Peyer's patch (tissue), 4 donors: Measurements from ENCODE around the gene TULP1. TPM values are rescaled to one million over a fixed set of nuclear protein-coding genes. Genes with fewer than 3 reads are reported as not detected.

Source experiments
- DNase-seq, 3 donors: peaks; one replicate each; pipeline ENCODE4 v3.0.0-alpha.2; 2017 to 2019
- H3K27ac ChIP-seq, 4 donors: fragments of 200-600 bp; sonication (generic); one replicate each; pipeline ENCODE4 v1.5.1; 2016 to 2019
- H3K27me3 ChIP-seq, 2 donors: fragments of 200-600 bp; sonication (generic); one replicate each; pipeline ENCODE4 v1.5.1; 2019
- H3K36me3 ChIP-seq, 3 donors: fragments of 200-600 bp; sonication (generic); one replicate each; pipeline ENCODE4 v1.5.1; 2016 to 2019
- H3K4me1 ChIP-seq, 4 donors: fragments of 200-600 bp; sonication (generic); one replicate each; pipeline ENCODE4 v1.5.1; 2016 to 2019
- H3K4me3 ChIP-seq, 4 donors: fragments of 200-600 bp; sonication (generic); 1 replicate in 3 of 4; 2 replicates in 1 of 4; pipeline ENCODE4 v1.5.1; 2016 to 2019; ENCODE audit warnings: mild to moderate bottlenecking in 1 of 4
- H3K9me3 ChIP-seq, 4 donors: fragments of 200-600 bp; sonication (generic); one replicate each; pipeline ENCODE4 v1.5.1; 2016 to 2019; ENCODE audit warnings: mild to moderate bottlenecking in 1 of 4
- POLR2A ChIP-seq, 2 donors: fragments of 450-650 bp; IDR thresholded peaks; one replicate each; pipeline ENCODE4 v1.5.1; 2017; ENCODE audit warnings: antibody characterized with exemption in 2 of 2, mild to moderate bottlenecking in 2 of 2, moderate library complexity in 2 of 2
- total RNA-seq, 4 donors: library from RNA; depleted of rRNA; stranded (reverse); fragments of >200 nt; gene quantifications; one replicate each; pipeline ENCODE4 v1.1.0, GENCODE V29; 2016
- TF ChIP-seq, protein P1 (sequence below), 6 experiments: fragments of 450-650 bp in 4 of 6; fragments of 200-600 bp in 2 of 6; sonication (generic) in 1 of 6; IDR thresholded peaks; one replicate each; pipeline ENCODE4 v1.5.1; 2017 to 2019; ENCODE audit warnings: antibody characterized with exemption in 6 of 6, mild to moderate bottlenecking in 3 of 6, moderate library complexity in 1 of 6

The TULP1 gene
- total RNA-seq, 4 donors from 2014 or later, result not detected

- Histone ChIP-seq H3K27me3 (no peaks in the 10 kb centered on the region), H3K4me3 (no peak overlapping the region), H3K36me3 (peaks cover 0 to 58% (median 0%) of the 10 kb centered on the region in 3 donors), H3K9me3 (no peaks in the 10 kb centered on the region), H3K27ac (peak overlapping the region in 2 of 4 donors; percentile 9 to 46), H3K4me1 (peaks cover 0 to 43% (median 3%) of the 10 kb centered on the region in 4 donors)
- TF ChIP-seq, protein P1, sequence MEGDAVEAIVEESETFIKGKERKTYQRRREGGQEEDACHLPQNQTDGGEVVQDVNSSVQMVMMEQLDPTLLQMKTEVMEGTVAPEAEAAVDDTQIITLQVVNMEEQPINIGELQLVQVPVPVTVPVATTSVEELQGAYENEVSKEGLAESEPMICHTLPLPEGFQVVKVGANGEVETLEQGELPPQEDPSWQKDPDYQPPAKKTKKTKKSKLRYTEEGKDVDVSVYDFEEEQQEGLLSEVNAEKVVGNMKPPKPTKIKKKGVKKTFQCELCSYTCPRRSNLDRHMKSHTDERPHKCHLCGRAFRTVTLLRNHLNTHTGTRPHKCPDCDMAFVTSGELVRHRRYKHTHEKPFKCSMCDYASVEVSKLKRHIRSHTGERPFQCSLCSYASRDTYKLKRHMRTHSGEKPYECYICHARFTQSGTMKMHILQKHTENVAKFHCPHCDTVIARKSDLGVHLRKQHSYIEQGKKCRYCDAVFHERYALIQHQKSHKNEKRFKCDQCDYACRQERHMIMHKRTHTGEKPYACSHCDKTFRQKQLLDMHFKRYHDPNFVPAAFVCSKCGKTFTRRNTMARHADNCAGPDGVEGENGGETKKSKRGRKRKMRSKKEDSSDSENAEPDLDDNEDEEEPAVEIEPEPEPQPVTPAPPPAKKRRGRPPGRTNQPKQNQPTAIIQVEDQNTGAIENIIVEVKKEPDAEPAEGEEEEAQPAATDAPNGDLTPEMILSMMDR (IDR thresholded peaks at IDR 0.05), result no peak
- no peak for TF ChIP-seq POLR2A (IDR thresholded peaks at IDR 0.05)
- DNase-seq, result no peak
Measured at GRCh38 chr6:35471836-35472345, 40.8 kb downstream of the TULP1 start.

GRCh38 chr6:35470663-35471120 lies 42.0 kb downstream of the TULP1 start:
- DNase-seq, result no peak
- Histone ChIP-seq H3K36me3 (peaks cover 0 to 49% (median 0%) of the 10 kb centered on the region in 3 donors), H3K4me1 (peaks cover 0 to 43% (median 3%) of the 10 kb centered on the region in 4 donors), H3K27me3 (no peaks in the 10 kb centered on the region), H3K4me3 (no peak overlapping the region), H3K9me3 (no peaks in the 10 kb centered on the region), H3K27ac (peak overlapping the region in 3 of 4 donors; percentile 46 to 94 (median 87))
- TF ChIP-seq POLR2A (IDR thresholded peaks at IDR 0.05), result no peak
- TF ChIP-seq, protein P1 (IDR thresholded peaks at IDR 0.05), result no peak

GRCh38 chr6:35469751-35470662 lies 42.7 kb downstream of the TULP1 start:
- H3K27me3 ChIP-seq, result no peaks in the 10 kb centered on the region
- peaks cover 0 to 43% (median 3%) of the 10 kb centered on the region in 4 donors for H3K4me1 ChIP-seq
- H3K4me3 ChIP-seq, result peak overlapping the region; percentile 55 to 86 (median 73)
- peaks cover 0 to 42% (median 0%) of the 10 kb centered on the region in 3 donors for H3K36me3 ChIP-seq
- no peaks in the 10 kb centered on the region for H3K9me3 ChIP-seq
- no peak for DNase-seq
- no peak for TF ChIP-seq POLR2A (IDR thresholded peaks at IDR 0.05)
- TF ChIP-seq, protein P1 (IDR thresholded peaks at IDR 0.05), result no peak
- H3K27ac ChIP-seq, result peak overlapping the region; percentile 80 to 94 (median 90)

DNA sequence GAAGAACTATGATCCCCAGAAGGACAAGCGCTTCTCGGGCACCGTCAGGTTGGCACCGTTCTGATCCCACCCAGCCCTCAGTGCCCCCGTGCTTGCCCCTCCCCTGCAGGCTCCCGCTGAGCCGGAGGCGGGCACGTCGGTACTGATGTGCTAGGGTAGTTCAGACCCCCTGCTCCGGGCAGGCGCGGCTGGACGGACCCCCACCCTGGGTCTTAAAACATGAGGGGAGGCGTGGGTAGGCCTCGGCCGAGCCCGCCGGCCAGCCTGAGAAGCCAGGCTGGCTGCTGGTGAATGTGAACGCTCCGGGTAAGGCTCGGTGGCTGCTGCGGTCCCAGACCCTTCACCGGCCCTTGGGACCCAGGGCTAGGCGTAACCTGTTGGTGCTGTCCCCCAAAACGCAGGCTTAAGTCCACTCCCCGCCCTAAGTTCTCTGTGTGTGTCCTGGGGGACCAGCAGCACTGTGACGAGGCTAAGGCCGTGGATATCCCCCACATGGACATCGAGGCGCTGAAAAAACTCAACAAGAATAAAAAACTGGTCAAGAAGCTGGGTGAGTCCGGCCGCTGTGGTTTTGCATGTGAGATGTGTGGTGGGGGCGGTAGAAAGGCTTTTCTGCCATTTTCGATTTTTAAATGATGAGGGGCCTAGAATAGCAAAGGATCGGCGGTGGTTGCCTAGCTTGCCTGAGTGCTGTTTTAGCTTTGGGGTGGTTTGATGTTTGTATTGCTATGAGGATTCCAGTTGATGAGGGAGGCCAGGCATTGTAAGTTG lies 43.5 kb downstream of the TULP1 start:
- Histone ChIP-seq H3K27me3 (no peaks in the 10 kb centered on the region), H3K4me3 (peak overlapping the region; percentile 55 to 86 (median 73)), H3K36me3 (peaks cover 0 to 34% (median 0%) of the 10 kb centered on the region in 3 donors), H3K9me3 (no peaks in the 10 kb centered on the region), H3K4me1 (peaks cover 0 to 43% (median 3%) of the 10 kb centered on the region in 4 donors), H3K27ac (peak overlapping the region; percentile 80 to 94 (median 90))
- no peak for TF ChIP-seq POLR2A (IDR thresholded peaks at IDR 0.05)
- TF ChIP-seq, protein P1 (IDR thresholded peaks at IDR 0.05), result no peak
- DNase-seq, result no peak
